Endodermal cell (in vitro differentiated cells): ENCODE results near the gene SORL1. TPM values are rescaled to one million over a fixed set of nuclear protein-coding genes. Genes with fewer than 3 reads are reported as not detected.
"Not testable (repeated sequence)": the region's sequence is repeated elsewhere in the genome, so short reads cannot be mapped to it uniquely, and the experiment has no call there.

Source experiments
- DNase-seq: peaks from one replicate; pipeline ENCODE4 v3.0.0-alpha.2; 2017
- H3K27ac ChIP-seq: 2 replicates; pipeline ENCODE4 v1.5.1; 2013; ENCODE audit warnings: mild to moderate bottlenecking, low read depth, low read length, moderate library complexity
- H3K27me3 ChIP-seq: 2 replicates; pipeline ENCODE4 v1.6.1; 2013; ENCODE audit warnings: mild to moderate bottlenecking, low read length, moderate library complexity; ENCODE audit not compliant: insufficient read depth, control insufficient read depth, poor library complexity, severe bottlenecking
- H3K36me3 ChIP-seq: 2 replicates; pipeline ENCODE4 v1.7.0; 2013; ENCODE audit warnings: mild to moderate bottlenecking, low read length, moderate library complexity; ENCODE audit not compliant: control insufficient read depth, insufficient read depth
- H3K4me1 ChIP-seq: one replicate; pipeline ENCODE4 v1.7.0; 2013; ENCODE audit warnings: low read length; ENCODE audit not compliant: control insufficient read depth, insufficient read depth
- H3K4me3 ChIP-seq: 2 replicates; pipeline ENCODE4 v1.5.1; 2013; ENCODE audit warnings: mild to moderate bottlenecking, low read length, moderate library complexity
- H3K9ac ChIP-seq: 2 replicates; pipeline ENCODE4 v1.6.1; 2013; ENCODE audit warnings: mild to moderate bottlenecking, low read length, moderate library complexity; ENCODE audit not compliant: poor library complexity, severe bottlenecking; ENCODE audit errors: extremely low read depth
- H3K9me3 ChIP-seq: 2 replicates; pipeline ENCODE4 v1.6.1; 2013; ENCODE audit warnings: mild to moderate bottlenecking, low read length, moderate library complexity; ENCODE audit not compliant: control insufficient read depth
- H3K27ac Mint-ChIP-seq: 2 replicates; pipeline ENCODE4 v1.8.0; 2020; ENCODE audit warnings: mixed read lengths
- H3K27me3 Mint-ChIP-seq: 2 replicates; pipeline ENCODE4 v1.8.0; 2021; ENCODE audit warnings: mild to moderate bottlenecking, mixed read lengths; ENCODE audit not compliant: insufficient read depth
- H3K36me3 Mint-ChIP-seq: 2 replicates; pipeline ENCODE4 v1.8.0; 2020; ENCODE audit warnings: low read depth, mixed read lengths
- H3K4me1 Mint-ChIP-seq: 2 replicates; pipeline ENCODE4 v1.8.0; 2020; ENCODE audit warnings: mixed read lengths
- H3K4me3 Mint-ChIP-seq: 2 replicates; pipeline ENCODE4 v1.8.0; 2020; ENCODE audit warnings: mild to moderate bottlenecking, moderate library complexity, mixed read lengths
- H3K9me3 Mint-ChIP-seq: 2 replicates; pipeline ENCODE4 v1.8.0; 2020; ENCODE audit warnings: mild to moderate bottlenecking, mixed read lengths
- WGBS, 2 experiments: methylation state at CpG; one replicate each; pipeline versions ENCODE4 v1.1.5 to v1.1.7; 2013; ENCODE audit warnings: missing lambda C conversion rate in 2 of 2, mixed read lengths in 1 of 2; ENCODE audit not compliant: insufficient coverage in 1 of 2, insufficient read length in 1 of 2; 5-methylcytosine and 5-hydroxymethylcytosine counted together
- total RNA-seq, 2 donors: library from RNA; stranded (reverse); fragmentation: NEBNext Ultra II Directional in 1 of 2; extraction: Animal tissue kit (Norgen Biotek cat#: 25700) in 1 of 2; gene quantifications; 2 replicates in 1 of 2; 3 replicates in 1 of 2; pipeline ENCODE4 v1.2.1, GENCODE V29; 2021
- TF ChIP-seq, protein P1 (sequence below): fragments of 200-600 bp; sonication (generic); conservative IDR thresholded peaks from 2 replicates; pipeline ENCODE4 v1.5.0; 2021; ENCODE audit warnings: antibody characterized with exemption, mild to moderate bottlenecking

The SORL1 gene
- total RNA-seq, 2 donors from 2014 or later: 56.4 to 57.5 TPM

DNA sequence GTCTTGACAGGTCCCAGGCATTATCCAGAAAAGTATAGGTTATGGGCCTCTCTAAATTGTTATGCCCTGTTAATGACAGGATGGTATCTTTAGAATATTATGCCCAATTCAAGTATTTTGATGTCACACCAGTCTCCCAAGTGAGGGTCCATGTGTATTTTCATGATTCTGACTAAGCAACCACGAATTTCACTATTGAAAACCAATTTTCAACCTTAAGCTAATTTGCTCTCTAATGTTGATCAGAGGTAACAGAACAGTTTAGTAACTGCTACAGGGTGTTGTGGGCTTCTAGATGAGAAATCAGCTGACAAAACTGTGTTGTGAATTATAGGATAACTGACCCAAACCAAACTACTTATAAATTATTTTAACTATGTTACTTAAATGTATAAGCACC, 48.6 kb downstream of the SORL1 start:
- peaks cover 23% of the 10 kb centered on the region for H3K9me3 ChIP-seq
- Mint-ChIP-seq H3K4me1 (peaks cover 23% of the 10 kb centered on the region), H3K27me3 (no peaks in the 10 kb centered on the region), H3K9me3 (peaks cover 30% of the 10 kb centered on the region), H3K27ac (no peak overlapping the region), H3K4me3 (no peak overlapping the region), H3K36me3 (peaks cover 77% of the 10 kb centered on the region)
- TF ChIP-seq, protein P1, sequence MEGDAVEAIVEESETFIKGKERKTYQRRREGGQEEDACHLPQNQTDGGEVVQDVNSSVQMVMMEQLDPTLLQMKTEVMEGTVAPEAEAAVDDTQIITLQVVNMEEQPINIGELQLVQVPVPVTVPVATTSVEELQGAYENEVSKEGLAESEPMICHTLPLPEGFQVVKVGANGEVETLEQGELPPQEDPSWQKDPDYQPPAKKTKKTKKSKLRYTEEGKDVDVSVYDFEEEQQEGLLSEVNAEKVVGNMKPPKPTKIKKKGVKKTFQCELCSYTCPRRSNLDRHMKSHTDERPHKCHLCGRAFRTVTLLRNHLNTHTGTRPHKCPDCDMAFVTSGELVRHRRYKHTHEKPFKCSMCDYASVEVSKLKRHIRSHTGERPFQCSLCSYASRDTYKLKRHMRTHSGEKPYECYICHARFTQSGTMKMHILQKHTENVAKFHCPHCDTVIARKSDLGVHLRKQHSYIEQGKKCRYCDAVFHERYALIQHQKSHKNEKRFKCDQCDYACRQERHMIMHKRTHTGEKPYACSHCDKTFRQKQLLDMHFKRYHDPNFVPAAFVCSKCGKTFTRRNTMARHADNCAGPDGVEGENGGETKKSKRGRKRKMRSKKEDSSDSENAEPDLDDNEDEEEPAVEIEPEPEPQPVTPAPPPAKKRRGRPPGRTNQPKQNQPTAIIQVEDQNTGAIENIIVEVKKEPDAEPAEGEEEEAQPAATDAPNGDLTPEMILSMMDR: no peak
- H3K4me1 ChIP-seq: no peaks in the 10 kb centered on the region
- peaks cover 8% of the 10 kb centered on the region for H3K36me3 ChIP-seq
- DNase-seq: no peak
- H3K27me3 ChIP-seq: no peaks in the 10 kb centered on the region
- 93% methylated on average over 1 of the region's 1 CpG; no CpG with 5 or more reads in 1 of the 2 experiments for WGBS, 2 experiments
- no peak overlapping the region for H3K9ac ChIP-seq
- H3K4me3 ChIP-seq: no peak overlapping the region
- no peak overlapping the region for H3K27ac ChIP-seq

DNA sequence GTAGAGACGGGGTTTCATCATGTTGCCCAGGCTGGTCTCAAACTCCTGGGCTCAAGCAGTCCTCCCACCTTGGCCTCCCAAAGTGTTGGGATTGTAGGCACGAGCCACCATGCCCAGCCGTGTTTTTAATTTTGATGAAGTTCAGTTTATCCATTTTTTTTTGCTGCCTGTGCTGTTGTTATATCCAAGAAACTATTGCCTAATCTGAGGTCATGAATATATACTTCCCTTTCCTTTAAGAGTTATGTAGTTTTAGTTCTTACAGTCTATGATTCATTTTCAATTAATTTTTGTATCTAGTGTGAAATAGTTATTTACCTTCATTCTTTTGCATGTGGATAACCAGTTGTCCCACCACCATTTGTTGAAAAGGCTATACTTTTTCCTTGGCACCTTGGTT, 50.9 kb downstream of the SORL1 start:
- Histone ChIP-seq H3K27ac (no peak overlapping the region), H3K4me3 (no peak overlapping the region), H3K27me3 (no peaks in the 10 kb centered on the region), H3K9me3 (peaks cover 45% of the 10 kb centered on the region), H3K4me1 (no peaks in the 10 kb centered on the region), H3K9ac (no peak overlapping the region), H3K36me3 (peaks cover 4% of the 10 kb centered on the region)
- TF ChIP-seq, protein P1: no peak
- no peak overlapping the region for H3K4me3 Mint-ChIP-seq
- DNase-seq: no peak
- no peaks in the 10 kb centered on the region for H3K27me3 Mint-ChIP-seq
- peaks cover 81% of the 10 kb centered on the region for H3K36me3 Mint-ChIP-seq
- peaks cover 12% of the 10 kb centered on the region for H3K4me1 Mint-ChIP-seq
- WGBS, 2 experiments: 89 to 96% methylated on average over 2 to 3 of the region's 3 CpGs
- peaks cover 50% of the 10 kb centered on the region for H3K9me3 Mint-ChIP-seq
- no peak overlapping the region for H3K27ac Mint-ChIP-seq

DNA sequence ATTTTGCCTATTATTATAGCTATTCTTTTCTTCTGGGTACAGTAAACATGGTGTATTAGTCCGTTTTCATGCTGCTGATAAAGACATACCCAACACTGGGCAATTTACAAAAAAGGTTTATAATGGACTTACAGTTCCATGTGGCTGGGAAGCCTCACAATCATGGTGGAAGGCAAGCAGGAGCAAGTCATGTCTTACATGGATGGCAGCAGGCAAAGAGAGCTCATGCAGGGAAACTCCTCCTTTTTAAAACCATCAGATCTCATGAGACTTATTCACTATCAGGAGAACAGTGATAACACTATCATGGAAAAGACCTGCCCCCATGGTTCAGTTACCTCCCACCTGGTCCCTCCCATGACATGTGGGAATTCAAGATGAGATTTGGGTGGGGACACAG, 54.1 kb downstream of the SORL1 start:
- H3K9ac ChIP-seq, DNase-seq, H3K4me1 ChIP-seq, H3K4me3 Mint-ChIP-seq, H3K36me3 ChIP-seq, H3K27ac Mint-ChIP-seq, H3K27me3 Mint-ChIP-seq, H3K27ac ChIP-seq, H3K27me3 ChIP-seq: not testable (repeated sequence)
- Mint-ChIP-seq H3K36me3 (peaks cover 68% of the 10 kb centered on the region), H3K9me3 (peaks cover 45% of the 10 kb centered on the region), H3K4me1 (peaks cover 11% of the 10 kb centered on the region)
- WGBS, 2 experiments: 93% methylated on average over 1 of the region's 1 CpG; no CpG with 5 or more reads in 1 of the 2 experiments
- Histone ChIP-seq H3K9me3 (peaks cover 35% of the 10 kb centered on the region), H3K4me3 (peak overlapping the region; percentile 48)

GRCh38 chr11:121508449-121508848, 56.3 kb downstream of the SORL1 start:
- H3K4me1 Mint-ChIP-seq: peaks cover 11% of the 10 kb centered on the region
- H3K9me3 Mint-ChIP-seq: peaks cover 40% of the 10 kb centered on the region
- Histone ChIP-seq H3K27ac (no peak overlapping the region), H3K4me3 (peak overlapping the region; percentile 14), H3K4me1 (peaks cover 3% of the 10 kb centered on the region), H3K36me3 (no peaks in the 10 kb centered on the region), H3K9me3 (peaks cover 28% of the 10 kb centered on the region), H3K27me3 (no peaks in the 10 kb centered on the region), H3K9ac (no peak overlapping the region)
- peak; percentile 69 for DNase-seq
- peak overlapping the region; percentile 77 for H3K27ac Mint-ChIP-seq
- H3K36me3 Mint-ChIP-seq: peaks cover 60% of the 10 kb centered on the region
- H3K27me3 Mint-ChIP-seq: no peaks in the 10 kb centered on the region
- TF ChIP-seq, protein P1: no peak
- no peak overlapping the region for H3K4me3 Mint-ChIP-seq
